NCI-H526 treated with DMSO at 0.1 percent for 48 hours (cell line): ENCODE data around the gene ZNF358.

Experiments
- DNase-seq: peaks from one replicate; lab custom pipeline; 2025; lab: John Stamatoyannopoulos, UW

The ZNF358 gene

DNA sequence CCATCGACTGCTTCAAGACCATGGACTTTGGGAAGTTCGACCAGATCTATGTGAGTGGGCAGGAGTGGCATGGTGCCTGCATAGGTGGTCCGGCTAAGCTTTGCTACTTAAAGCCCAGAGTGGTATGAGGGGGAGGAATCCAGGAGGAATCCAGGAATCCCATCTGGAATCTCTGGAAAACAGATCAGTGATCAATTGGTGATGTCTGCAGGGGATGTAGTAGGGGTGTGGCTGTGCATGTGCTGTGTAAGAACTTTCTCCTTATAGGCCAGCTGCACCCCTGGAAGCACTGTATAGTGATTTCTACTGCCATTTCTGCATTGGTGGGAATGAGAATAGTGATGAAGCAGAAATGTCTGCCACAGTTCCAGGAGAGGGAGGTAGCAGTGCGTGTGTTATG, 43.2 kb downstream of the ZNF358 start:
- no peak for DNase-seq

DNA sequence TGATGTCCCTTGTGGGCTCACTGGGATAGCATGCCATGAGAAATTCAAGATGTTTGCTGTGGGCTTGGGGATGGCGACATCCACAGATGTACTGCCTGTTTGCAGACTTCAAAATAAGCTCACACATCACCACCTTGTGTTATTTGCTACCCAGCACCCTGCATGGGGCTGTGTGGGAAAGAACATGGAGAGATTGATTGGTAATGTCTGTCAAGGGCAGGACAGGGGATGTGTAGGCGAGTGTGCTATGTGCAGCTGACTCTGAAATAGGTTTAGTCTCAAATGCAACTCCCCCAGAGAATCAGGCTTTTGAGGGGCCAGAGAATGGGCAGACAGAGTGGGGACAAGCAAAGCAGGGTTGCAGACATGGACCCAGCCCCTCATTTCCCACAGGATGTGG, 44.4 kb downstream of the ZNF358 start:
- no peak for DNase-seq

DNA sequence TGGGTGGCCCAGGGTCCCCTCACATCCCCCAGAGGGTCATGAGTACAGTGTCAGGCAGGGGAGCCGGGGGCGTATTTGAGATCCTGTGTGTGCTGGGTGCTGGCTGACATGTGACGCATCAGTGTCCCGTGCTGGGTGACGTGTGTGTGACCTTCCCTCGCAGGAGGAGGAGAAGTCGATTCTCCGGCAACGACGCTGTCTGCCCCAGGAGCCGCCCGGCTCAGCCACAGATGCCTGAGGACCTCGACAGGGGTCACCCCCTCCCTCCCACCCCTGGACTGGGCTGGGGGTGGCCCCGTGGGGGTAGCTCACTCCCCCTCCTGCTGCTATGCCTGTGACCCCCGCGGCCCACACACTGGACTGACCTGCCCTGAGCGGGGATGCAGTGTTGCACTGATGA, 45.4 kb downstream of the ZNF358 start:
- DNase-seq: no peak

DNA sequence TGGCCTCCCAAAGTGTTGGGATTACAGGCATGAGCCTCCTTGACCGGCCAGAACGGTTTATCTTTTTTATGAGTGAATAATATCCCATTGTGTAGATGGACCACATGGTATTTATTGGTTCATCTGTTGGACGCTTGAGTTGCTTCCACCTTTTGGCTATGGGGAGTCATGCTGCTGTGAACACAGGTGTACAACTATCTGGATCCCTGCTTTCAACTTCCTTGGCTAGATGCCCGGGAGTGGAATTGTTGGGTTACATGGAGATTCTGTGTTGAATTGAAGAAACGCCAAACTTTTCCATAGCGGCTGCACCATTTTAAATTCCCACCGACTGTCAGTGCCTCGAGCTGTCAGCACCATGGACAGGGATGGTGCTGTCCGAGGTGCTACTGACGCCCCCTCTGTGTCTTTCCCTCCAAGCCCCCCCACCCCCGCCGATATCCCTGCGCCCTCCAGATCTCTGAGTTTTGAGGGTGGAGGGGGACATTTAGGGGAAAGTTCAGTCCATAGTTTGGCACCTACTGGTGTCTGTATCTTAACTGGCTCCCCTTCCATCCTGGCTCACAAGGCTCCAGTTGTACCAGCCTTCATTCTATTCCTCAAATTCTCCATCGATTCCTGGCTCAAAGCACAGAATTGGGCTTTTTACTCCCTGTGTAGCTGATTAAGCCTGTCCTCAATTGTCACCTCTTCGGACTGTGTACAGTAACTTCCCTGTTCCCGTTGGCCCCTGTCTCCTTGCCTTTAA, 46.9 kb downstream of the ZNF358 start:
- DNase-seq: no peak

DNA sequence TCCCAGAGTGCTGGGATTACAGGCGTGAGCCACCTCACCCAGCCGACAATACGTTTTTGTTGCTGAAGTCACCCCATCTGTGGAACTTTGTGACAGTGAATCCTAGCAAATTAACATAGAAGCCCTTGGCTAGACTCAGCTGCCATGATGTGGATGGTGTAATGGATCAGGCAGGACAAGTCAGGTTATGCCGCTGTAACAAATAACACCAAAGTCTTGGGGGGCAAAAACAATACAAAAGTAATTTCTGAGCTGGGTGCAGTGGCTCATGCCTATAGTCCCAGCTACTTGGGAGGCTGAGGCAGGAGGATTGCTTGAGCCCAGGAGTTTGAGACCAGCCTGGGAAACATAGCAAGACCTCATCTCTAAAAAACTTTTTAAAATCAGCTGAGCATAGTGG, 49.0 kb downstream of the ZNF358 start:
- DNase-seq: no peak

DNA sequence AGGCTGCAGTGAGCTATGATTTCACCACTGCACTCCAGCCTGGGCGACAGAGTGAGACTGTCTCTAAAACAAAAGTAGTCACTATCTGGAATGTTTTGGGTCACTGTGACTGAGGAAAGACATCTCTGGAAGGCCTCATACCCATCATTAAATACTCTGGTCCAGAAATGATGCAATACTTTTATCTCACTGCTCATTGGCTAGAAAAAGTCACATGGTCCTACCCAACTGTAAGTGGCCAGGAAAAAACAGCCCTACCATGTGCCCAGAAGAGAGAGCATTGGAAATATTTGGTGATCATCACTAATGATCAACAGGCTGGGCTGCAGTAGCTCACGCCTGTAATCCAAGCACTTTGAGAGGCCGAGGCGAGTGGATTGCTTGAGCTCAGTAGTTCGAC, 49.4 kb downstream of the ZNF358 start:
- DNase-seq: no peak
